ENCODE results near the gene PSPH.

- TF ChIP-seq CTCF (IDR thresholded peaks at IDR 0.05) (no peak), POLR2A (IDR thresholded peaks at IDR 0.05) (no peak)
These were observed 35.5 kb upstream of the PSPH start for GRCh38 chr7:56086761-56087160.

Data from testis (tissue), 2 donors.